CD1c-positive myeloid dendritic cell (primary cell): ENCODE data around the gene RABGAP1.
"Not testable (repeated sequence)": the region's sequence is repeated elsewhere in the genome, so short reads cannot be mapped to it uniquely, and the experiment has no call there.

Experiments
- DNase-seq: peaks from one replicate; pipeline ENCODE4 v3.0.0-alpha.2; 2016; ENCODE audit errors: extremely low spot score

Gene RABGAP1

DNA sequence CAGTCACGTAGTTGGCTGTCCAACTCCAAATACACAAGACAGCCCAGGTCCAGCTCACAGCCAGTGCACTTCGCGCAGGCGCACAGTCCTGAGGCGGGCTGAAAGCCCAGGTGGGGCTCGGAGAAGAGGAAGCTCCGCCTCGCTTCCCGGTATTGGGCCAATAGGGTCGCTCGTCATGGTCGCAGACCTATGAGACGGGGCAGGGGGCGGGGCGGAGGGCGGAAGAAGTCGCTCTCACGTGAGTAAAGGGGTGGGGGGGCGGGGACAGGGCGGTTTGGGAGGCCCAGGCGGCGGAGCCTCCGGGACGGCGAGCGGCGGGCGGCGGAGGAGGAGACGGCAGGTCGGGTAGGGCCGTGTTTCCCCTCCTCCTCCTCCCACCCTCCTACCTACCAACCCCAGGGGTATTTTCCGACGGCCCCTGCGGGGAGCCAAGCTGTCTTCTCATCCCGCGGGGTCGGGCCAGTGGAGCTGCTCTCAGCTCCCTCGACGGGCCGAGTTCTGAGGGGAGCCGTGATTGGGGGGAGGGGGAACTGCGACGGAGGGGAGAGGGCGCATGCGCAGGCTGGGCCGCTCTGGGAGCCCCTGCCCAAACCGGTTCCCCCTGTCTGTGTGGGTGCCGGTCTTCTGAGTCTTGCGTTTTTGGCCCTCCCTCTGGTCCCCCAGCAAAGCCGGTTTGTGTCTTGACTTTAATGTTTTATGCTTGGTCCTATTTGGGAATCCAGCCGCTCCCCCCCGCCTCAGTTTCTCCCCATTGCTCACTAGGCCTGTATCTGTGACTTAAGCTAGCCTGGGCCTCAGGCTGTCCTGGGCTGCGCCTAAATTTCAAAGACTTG lies at the start of gene RABGAP1:
TSS of gene RABGAP1 (plus strand) at position 272 of the 833 bp plus-strand sequence. CDS start 16,040 bp downstream, outside the sequence.
- peak; percentile 98 for DNase-seq

DNA sequence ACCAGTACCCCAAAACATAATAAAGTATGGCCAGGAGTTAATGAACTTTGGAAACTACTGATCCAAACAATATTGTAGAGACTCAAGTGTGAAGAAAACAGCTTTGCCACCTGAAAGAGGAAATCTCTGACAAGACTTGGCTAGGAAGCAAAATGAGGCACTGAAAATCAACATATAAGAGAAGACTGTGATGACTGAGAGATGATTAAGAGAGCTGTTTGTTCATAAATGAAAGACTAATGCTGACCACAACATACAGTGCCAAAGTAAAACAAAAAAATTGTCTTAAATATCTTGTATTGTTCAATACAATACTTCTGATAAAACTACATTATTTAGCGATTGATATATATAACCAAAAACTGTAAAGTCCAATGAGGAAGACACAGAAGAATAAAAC lies 42.9 kb upstream of the RABGAP1 start:
- DNase-seq = no peak

DNA sequence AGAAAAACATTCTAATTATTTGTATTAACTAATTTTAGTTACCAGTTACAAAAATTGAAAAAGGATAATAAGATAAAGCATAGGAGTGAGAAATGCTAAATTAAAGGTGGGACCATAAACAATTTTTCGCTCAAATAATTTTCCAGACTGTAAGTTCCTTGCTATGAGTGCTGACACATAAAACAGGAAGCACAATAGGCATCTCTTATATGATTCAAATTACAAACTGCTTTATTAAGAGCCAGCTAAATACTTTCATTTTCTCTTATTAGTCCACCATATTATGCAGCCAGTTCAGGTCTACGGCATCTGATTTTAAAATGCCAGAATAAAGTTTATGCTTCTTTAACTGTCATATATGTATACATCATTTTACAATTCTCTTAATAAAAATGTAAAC lies 40.0 kb upstream of the RABGAP1 start:
- peak; percentile 58 for DNase-seq

DNA sequence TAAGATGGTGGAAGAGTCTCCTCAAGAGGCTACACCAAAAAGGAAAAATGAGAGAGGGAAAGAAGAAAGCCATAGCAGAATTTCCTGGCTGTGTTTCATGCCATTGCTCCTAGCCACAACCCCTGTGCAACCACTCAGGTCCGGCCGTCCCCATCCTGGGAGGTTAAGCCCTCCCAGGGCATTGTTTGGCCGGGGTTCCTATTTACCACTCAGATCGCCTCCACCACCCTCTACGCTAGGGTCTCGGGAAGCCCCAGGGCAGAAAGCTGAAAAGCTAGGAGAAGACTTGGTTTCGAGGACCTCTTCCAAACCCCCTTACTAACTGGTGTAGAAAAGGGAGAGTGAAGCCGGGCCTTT lies 36.4 kb upstream of the RABGAP1 start:
- peak; percentile 19 for DNase-seq

DNA sequence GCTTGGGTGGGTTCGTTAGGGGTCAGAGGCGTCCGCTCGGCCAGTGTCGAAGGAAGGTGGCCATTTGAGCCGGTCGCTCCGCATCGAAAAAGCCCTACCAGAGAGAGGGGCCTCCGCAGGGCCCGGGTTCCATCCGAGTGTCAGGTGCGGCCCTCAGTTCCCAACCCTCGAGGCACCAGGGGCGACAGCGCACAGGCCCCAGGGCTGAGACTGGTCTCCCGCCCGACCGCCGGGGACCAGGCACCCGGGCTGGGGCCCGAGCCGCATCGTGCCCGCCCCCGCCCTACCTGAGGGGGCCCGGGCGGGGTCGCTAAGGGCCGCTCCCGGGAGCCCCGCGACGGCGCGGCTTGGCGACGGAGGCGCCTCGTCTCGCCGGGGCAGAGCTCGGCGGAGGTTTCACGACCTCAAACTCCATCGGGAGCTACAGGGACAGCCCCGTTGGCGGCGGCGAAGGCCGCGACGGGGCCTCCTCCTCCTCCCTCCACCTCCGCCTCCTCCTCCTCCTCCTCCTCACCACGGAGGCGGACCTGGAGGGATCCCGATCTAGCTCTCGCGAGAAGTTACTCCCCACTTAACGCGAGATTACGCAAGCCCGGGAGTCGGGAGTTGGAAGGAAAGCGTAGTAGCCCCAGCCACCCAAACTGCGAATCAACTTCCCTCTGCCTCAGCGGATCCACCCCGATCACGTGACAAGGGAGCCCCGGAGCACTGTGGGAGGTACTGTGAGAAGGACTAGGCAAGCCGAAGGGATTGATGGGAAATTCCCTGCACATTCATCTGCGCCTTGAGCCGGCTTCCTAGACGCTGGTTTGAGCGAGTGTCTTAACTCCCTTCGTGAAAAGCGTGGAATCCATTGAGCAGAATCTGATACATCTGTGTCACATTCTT lies 35.8 kb upstream of the RABGAP1 start, which contains the start of gene RC3H2:
TSS of gene RC3H2 (minus strand) at position 537 of the 888 bp plus-strand sequence. CDS start 7,850 bp downstream, outside the sequence.
- peak; percentile 99 for DNase-seq

DNA sequence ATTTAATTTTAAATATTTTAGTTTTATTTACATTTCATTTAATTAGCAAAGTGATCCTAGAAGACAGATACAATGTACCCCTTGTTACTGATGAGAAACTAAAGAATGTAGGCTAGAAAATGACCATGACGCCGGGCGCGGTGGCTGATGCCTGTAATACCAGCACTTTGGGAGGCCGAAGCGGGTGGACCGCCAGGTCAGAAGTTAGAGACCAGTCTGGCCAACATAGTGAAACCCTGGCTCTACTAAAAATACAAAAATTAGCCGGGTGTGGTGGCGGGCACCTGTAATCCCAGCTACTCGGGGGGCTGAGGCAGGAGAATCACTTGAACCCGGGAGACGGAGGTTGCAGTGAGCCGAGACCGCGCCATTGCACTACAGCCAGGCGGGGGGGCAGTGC lies 34.7 kb upstream of the RABGAP1 start:
- not testable (repeated sequence) for DNase-seq

DNA sequence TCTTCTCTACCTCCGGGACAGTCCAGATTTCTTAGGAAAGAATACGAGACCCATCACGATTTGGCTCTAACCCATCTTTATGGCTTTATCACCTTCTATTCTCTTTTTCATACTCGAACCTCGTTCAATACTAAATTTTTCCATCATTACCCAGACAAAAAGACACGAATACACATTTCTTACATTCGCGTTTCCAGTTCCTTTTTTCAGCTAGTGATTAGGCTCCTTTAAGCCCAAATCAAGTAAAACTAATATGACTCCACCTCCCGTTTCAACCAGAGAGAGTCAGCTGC lies 28.2 kb upstream of the RABGAP1 start:
- peak; percentile 64 for DNase-seq

DNA sequence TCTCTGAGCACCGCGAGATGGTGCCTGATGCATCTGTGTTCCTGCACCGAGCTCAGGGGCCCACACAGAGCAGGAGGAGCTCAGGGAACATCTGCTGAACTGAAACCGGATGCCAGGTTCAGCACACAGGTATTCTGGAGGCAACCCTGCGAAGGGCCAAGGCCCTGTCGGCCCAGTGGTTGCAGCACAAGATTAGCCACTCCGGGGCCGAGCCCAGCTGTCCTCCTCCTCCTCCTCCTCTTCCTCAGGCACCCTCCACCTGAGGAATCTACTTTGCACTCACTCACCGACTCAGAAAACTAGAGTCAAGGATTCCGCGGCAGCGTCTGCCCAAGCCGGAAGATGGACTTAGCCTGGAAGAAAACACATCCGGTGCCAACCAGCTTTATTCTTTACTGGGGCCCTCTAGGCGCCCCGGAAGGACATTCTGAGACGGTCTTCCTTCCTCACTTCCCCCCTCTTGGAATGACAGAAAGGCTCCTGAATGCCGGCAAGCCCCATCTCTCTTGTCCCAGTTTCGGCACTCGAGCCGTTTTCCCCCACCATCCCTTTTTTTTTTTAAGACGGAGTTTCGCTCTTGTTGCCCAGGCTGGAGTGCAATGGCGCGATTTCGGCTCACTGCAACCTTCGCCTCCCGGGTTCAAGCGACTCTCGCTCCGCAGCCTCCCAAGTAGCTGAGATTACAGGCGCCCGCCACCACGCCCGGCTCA lies 27.7 kb upstream of the RABGAP1 start, which contains the start of gene ZBTB6:
TSS of gene ZBTB6 (minus strand) at position 360 of the 710 bp plus-strand sequence. CDS start 1,251 bp downstream, outside the sequence.
- peak; percentile 84 for DNase-seq

DNA sequence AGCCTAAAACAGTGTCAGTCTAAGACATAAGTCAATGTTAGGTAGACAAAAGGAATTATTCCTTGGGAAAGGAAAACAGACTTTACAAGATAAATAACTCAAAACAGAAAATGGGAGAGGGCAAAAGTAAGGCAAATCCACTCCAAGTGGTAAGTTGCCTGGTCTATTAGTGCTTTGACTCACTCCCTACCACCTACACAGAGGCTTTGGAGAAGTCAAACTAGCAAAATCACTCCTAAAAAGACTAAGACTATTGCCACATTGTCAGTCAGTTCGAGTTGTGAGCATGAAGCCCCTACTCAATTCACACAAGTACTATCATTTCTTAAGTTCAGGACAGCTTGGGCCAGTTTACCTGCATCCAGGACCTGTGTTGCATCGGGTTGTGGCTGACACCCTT lies 22.5 kb upstream of the RABGAP1 start:
- peak; percentile 50 for DNase-seq

DNA sequence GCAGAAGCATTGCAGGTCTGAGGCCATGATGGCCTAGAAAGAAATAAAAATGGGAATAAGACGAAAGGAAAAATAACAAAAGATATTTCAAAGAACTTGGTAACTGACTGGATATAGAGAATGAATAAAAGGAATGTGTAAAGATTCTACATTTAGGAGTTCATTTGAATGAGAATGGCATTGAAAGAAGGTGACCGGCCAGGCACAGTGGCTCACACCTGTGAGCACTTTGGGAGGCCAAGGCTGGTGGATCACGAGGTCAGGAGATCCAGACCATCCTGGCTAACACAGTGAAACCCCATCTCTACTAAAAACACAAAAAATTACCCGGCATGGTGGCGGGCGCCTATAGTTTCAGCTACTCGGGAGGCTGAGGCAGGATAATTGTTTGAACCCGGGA lies 18.1 kb upstream of the RABGAP1 start:
- DNase-seq = no peak

DNA sequence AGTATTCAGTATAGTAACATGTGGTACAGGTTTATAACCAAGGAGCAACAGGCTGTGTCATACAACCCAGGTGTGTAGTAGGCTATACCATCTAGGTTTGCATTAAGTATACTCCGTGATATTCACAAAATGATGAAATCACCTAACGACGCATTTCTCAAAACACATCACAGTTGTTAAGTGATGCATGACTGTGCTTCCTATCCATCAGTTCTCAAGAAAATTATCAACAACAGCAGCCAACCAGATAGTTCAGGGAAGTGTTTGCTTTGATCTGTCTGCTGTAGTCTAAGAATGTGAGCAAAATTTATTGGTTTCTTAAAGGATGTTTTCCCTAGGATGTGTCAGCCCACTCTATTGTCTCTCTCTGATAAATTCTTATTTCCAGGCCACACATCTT lies 16.9 kb upstream of the RABGAP1 start:
- no peak for DNase-seq

DNA sequence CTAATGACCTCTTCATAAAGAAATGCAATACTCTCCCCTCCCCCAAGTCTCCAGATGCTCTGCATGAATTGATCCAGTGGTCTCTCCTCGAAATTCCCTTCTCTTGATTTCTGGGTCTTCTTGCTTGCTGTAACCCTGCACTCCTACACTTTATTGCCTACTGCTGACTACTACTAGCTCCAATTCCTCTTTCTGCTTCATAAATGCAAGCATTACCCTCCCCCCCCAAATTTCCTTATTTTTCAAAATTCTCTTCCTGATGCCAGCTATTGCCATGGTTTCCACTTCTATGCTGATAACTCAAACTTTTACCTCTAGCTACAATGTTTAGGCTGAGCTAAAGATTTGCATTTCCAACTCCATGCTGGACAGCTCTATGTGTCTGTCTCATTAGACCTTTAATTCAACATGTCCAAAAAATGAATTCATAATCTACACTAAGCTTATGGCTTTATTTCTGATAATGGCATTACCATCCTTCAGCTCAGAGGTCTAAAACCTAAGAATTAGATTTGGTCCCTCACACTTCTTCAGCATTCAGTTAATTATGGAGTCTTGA lies 10.9 kb upstream of the RABGAP1 start:
- DNase-seq = peak; percentile 78

DNA sequence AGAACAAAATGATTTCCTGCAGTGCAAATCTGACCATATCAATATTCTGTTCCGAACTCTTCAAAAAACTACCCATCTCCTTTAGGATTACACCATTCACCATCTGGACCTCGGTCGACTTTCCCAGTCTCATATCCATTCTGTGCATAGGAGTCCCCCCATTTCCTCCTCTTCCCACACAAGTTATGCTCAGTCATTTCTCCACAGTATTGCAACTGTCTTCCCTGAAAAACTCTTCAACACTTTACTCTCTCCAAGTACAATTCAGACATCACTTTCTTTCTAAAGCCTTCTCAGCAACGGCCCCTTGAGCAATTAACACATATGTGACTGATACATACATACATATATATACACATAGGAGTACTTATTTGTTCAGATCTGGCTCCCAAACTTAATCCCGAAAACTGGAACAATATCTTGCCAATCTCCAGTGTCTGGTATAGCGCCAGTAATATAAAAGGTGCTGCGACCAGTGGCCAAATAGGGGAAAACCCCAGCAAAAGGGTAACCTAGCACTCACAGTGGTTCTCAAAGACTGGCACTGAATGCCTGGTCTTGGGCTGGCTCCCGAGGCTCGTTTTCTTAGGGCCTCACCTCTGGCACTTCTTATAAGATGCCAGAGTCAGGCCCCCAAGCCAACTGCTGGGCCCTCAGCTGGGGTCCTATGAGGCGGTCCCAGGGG lies 10.1 kb upstream of the RABGAP1 start:
- DNase-seq = peak; percentile 50

DNA sequence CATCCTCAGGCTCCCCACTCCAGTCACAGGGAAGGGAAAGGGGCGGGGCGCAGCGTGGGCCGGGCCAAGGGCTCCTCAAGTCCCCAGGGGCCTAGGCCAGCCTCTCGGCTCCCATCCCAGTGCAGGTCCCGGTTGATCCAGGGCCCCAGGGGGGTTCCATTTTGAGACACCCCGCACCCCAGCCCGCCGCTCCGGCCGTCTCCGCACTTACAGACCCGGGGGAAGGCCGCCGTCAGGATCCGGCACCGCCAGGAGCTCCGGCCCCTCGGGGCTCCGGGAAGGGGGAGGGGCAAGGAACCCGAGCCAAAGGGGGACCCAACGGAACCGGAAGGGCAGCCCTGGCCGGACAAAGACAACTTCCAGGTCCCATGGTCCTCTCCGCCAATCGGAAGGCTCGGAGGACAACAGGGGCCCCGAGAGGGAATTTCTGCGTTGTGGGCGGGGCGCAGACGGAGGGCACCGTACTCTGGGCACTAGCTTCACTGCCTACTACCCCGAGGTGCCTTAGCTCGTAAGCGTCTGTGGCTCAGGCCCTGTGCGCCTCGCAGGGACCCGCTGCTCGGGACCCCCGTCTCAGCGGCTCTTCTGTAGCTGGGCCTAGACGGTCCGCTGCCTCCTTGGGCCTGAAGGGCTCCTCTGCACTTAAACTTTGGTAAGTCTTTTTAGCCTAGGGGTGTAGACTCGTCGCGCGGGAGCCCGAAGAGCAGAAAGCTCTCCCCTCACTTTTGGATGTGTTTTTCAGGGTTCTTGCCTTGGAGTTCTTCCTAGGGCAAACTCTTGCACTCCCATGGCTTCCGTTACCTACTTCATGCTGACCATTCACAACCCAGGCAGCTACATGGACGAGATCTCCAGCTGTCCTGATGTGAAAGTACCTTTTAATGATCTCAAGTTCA lies 9.3 kb upstream of the RABGAP1 start, which contains the start of gene ZBTB26:
TSS of gene ZBTB26 (minus strand) at position 287 of the 896 bp plus-strand sequence. CDS start 11,578 bp downstream, outside the sequence.
- peak; percentile 96 for DNase-seq

DNA sequence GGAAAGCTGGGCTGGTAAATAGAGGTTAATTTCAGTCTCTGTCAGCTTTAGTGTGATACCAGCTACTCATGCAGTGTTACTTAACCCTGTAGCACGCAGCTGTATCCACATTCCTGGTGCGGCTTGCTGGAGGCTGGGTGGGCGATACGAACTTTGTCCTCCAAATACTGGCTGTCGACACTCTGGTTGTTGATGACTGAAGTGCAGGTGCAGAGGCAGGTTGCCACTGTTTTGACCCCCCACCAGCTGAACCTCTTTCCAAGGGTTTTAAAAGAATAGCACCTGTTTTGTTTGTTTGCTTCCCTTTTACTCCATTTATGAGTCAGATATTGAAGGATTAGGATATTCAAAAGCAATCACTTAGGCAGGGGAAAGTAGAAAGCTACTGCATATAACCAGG lies 4.4 kb upstream of the RABGAP1 start:
- DNase-seq = no peak

DNA sequence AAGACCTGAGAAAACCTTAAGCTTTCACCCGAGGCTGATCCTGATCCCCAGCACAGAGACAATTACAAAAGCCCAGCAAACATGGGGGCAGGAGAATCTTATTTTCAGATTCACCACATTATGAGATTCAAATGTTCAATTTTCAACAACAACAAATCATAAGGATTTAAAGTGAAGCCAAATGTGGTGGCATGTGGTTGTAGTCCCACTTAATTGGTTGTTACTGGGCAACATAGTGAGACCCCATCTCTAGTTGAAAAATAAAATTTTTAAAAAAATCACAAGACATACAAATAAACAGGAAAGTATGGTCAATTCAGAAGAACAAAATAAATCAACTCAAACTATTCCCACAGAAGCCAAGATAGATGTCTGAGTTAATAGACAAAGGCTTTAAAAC lies 3.9 kb upstream of the RABGAP1 start:
- no peak for DNase-seq

DNA sequence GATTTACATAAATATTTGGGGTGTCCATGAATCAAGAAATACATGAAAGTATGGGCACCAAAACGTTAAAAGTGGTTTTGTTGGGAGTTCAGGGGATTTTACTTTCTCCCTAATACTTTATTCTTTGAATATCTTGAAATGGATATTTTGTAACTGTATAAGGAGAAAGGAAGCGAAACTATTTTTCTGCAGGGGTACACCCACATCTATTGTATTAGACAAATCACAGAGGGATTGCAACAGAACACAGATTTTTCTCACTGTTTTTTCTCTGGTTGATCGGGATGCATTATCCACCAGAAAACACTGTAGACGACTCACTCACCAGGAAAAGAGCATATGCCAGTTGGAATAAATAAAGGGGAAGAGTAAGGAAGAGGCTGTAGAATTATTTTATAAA lies 1.2 kb upstream of the RABGAP1 start:
- DNase-seq = peak; percentile 78

DNA sequence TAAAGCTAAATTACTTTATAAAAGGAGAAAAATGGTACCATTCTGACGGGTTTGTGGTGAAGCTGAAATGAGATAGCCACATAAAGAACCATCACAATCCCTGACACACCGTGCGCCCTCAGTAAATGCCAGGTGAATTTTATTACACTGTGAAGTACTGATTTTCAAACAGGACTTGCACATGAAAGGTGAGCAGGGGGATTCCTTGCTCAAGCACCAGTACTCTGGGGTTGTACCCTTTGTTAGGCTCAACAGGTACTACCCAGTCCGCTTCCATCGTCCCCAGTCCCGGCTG lies 419 bp upstream of the RABGAP1 start:
- DNase-seq = no peak

DNA sequence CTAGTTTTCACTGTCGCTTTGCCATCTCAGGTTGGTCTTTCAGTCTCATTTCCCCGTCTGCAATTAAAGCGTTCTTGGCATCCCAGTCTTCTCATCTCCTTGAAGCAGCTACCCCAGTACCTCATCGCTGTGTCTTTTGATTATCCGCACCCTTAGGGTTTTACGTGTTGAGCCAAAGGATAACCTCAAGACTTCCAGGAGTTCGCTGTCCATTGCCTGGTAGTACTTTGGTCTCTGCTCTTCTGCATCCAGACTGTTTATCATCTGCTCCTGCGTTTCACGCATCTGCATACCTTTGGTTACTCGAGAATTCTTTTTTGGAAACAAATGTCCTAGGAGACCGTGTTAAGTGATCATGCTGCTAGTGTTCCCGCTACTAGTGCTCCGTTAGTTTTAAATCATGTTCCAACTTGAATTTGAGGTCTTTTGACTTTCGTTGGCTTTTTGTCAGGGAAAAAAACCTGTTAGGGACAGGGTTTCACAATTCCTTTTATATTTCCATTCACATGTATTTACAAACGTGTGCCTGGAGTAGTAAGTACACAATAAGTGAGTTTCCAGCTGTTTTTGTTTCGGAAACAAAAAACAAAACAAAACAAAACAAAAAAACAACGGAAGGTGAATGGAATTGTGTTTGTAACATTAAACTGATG lies 888 bp downstream of the RABGAP1 start:
- no peak for DNase-seq
